B cell (primary cell): Measurements from ENCODE around the gene C1QTNF6.

Source experiments
- EZH2 ChIP-seq: IDR thresholded peaks from 2 replicates; pipeline ENCODE4 v1.6.1; 2012; ENCODE audit warnings: borderline replicate concordance, low read depth, mild to moderate bottlenecking, moderate library complexity, low read length; ENCODE audit not compliant: insufficient read depth, poor library complexity, severe bottlenecking
- TF ChIP-seq, protein P1 (sequence below): fragments of 200-600 bp; IDR thresholded peaks from one replicate; pipeline ENCODE4 v1.8.0; 2022; ENCODE audit warnings: antibody characterized with exemption, mild to moderate bottlenecking

DNA sequence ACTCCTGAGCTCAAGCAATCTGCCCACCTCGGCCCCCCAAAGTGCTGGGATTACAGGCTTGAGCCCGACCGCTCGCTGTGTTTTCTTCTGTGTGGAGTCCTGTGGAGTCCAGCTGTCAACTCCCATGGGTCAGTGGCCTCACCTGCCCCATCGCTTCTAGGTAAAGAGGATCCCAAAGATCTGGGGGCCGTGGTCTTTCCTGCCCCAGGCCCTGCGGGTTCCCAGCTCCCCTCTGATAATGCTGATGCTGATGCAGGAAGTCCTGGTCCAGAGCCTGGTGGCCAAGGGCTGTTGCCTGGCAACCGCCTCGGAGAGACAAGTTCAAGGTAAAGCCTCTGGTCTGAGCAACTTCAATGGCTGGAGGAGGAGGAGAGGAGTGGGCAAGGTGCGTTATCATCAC, 14.7 kb upstream of the C1QTNF6 start:
- TF ChIP-seq, protein P1, sequence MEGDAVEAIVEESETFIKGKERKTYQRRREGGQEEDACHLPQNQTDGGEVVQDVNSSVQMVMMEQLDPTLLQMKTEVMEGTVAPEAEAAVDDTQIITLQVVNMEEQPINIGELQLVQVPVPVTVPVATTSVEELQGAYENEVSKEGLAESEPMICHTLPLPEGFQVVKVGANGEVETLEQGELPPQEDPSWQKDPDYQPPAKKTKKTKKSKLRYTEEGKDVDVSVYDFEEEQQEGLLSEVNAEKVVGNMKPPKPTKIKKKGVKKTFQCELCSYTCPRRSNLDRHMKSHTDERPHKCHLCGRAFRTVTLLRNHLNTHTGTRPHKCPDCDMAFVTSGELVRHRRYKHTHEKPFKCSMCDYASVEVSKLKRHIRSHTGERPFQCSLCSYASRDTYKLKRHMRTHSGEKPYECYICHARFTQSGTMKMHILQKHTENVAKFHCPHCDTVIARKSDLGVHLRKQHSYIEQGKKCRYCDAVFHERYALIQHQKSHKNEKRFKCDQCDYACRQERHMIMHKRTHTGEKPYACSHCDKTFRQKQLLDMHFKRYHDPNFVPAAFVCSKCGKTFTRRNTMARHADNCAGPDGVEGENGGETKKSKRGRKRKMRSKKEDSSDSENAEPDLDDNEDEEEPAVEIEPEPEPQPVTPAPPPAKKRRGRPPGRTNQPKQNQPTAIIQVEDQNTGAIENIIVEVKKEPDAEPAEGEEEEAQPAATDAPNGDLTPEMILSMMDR = no peak
- no peak for TF ChIP-seq EZH2
